Breast epithelium (tissue), 3 donors: Measurements from ENCODE around the gene DEPP1.

Experiments
- CTCF ChIP-seq, 3 donors: fragments of 450-650 bp; IDR thresholded peaks; one replicate each; pipeline ENCODE4 v1.5.1; 2016 to 2017; ENCODE audit warnings: antibody characterized with exemption in 3 of 3, mild to moderate bottlenecking in 3 of 3, moderate library complexity in 3 of 3
- POLR2A ChIP-seq: fragments of 450-650 bp; IDR thresholded peaks from one replicate; pipeline ENCODE4 v1.6.1; 2016; ENCODE audit warnings: antibody characterized with exemption, mild to moderate bottlenecking, moderate library complexity
- POLR2AphosphoS5 ChIP-seq, 3 donors: sonication (generic); formaldehyde crosslinking; IDR thresholded peaks; one replicate each; pipeline ENCODE4 v1.6.1; 2017; ENCODE audit warnings: antibody characterized with exemption in 3 of 3

- no peak for TF ChIP-seq CTCF (IDR thresholded peaks at IDR 0.05)
- no peak for TF ChIP-seq POLR2A
- TF ChIP-seq POLR2AphosphoS5 (IDR thresholded peaks at IDR 0.05): no peak
These were observed 34.3 kb downstream of the DEPP1 start for GRCh38 chr10:44944354-44944753.
